Smooth muscle cell (in vitro differentiated cells): ENCODE results near the gene DPP9. TPM values are rescaled to one million over a fixed set of nuclear protein-coding genes. Genes with fewer than 3 reads are reported as not detected.

Experiments used
- DNase-seq: peaks from one replicate; lab custom pipeline; 2025; ENCODE audit not compliant: unreplicated experiment; lab: John Stamatoyannopoulos, UW
- H2AFZ ChIP-seq: fragments of 200-600 bp; sonication (generic); 2 replicates; pipeline ENCODE4 v1.6.0; 2016; ENCODE audit warnings: antibody characterized with exemption, low read depth, mild to moderate bottlenecking
- H3F3A ChIP-seq: fragments of 200-600 bp; sonication (generic); 2 replicates; pipeline ENCODE4 v1.6.0; 2017; ENCODE audit warnings: antibody characterized with exemption, low read depth
- H3K27ac ChIP-seq: fragments of 200-600 bp; sonication (generic); 2 replicates; pipeline ENCODE4 v1.5.1; 2016; ENCODE audit warnings: low read depth, mild to moderate bottlenecking
- H3K27me3 ChIP-seq: fragments of 200-600 bp; sonication (generic); 2 replicates; pipeline ENCODE4 v1.6.1; 2016; ENCODE audit warnings: low read depth, mild to moderate bottlenecking
- H3K36me3 ChIP-seq: fragments of 200-600 bp; sonication (generic); 2 replicates; pipeline ENCODE4 v1.5.1; 2016; ENCODE audit warnings: low read depth
- H3K4me1 ChIP-seq: fragments of 200-600 bp; sonication (generic); 2 replicates; pipeline ENCODE4 v1.5.1; 2016; ENCODE audit warnings: low read depth
- H3K4me2 ChIP-seq: fragments of 200-600 bp; sonication (generic); 2 replicates; pipeline ENCODE4 v1.6.0; 2016; ENCODE audit warnings: mild to moderate bottlenecking
- H3K4me3 ChIP-seq: fragments of 200-600 bp; sonication (generic); 2 replicates; pipeline ENCODE4 v1.5.1; 2016; ENCODE audit warnings: mild to moderate bottlenecking
- H3K79me2 ChIP-seq: fragments of 200-600 bp; sonication (generic); 2 replicates; pipeline ENCODE4 v1.6.0; 2016; ENCODE audit warnings: low read depth, mild to moderate bottlenecking
- H3K9ac ChIP-seq: fragments of 200-600 bp; sonication (generic); 2 replicates; pipeline ENCODE4 v1.6.0; 2016; ENCODE audit warnings: low read depth
- H3K9me3 ChIP-seq: fragments of 200-600 bp; sonication (generic); replicated peaks from 2 replicates; pipeline ENCODE4 v1.5.1; 2016; ENCODE audit warnings: low read depth
- H4K20me1 ChIP-seq: fragments of 200-600 bp; sonication (generic); 2 replicates; pipeline ENCODE4 v1.6.0; 2016; ENCODE audit warnings: low read depth
- CTCF ChIP-seq: fragments of 200-600 bp; sonication (generic); IDR thresholded peaks from 2 replicates; pipeline ENCODE4 v1.5.1; 2017; ENCODE audit warnings: borderline replicate concordance, mild to moderate bottlenecking, antibody characterized with exemption; ENCODE audit not compliant: insufficient read depth, poor library complexity, severe bottlenecking
- WGBS: methylation state at CpG from one replicate; pipeline ENCODE4 v1.1.7; 2016; ENCODE audit warnings: low lambda C conversion rate; 5-methylcytosine and 5-hydroxymethylcytosine counted together
- polyA plus RNA-seq: library from polyadenylated mRNA; unstranded; fragments of >200 nt; fragmentation: Nextera tagmentation; extraction: Ambion mirVana; gene quantifications from 2 replicates; pipeline ENCODE4 v1.2.1, GENCODE V29; 2016
- total RNA-seq: library from RNA; depleted of rRNA; stranded (reverse); fragments of >200 nt; gene quantifications from 2 replicates; pipeline ENCODE4 v1.2.3, GENCODE V29; 2014

Gene DPP9
- total and polyA plus RNA-seq, 2 experiments from 2014 or later = 26.3 to 44.3 TPM

- Histone ChIP-seq H4K20me1 (no peaks in the 10 kb centered on the region), H3K9ac (no peak overlapping the region), H3K27ac (no peak overlapping the region), H2AFZ (no peak overlapping the region), H3K79me2 (no peaks in the 10 kb centered on the region), H3K4me3 (no peak overlapping the region), H3K36me3 (no peaks in the 10 kb centered on the region), H3F3A (peaks cover 14% of the 10 kb centered on the region), H3K9me3 (no peaks in the 10 kb centered on the region), H3K4me1 (no peaks in the 10 kb centered on the region), H3K27me3 (no peaks in the 10 kb centered on the region), H3K4me2 (no peak overlapping the region)
- TF ChIP-seq CTCF = no peak
- WGBS = 23% methylated on average over 35 of the region's 37 CpGs
- peak; percentile 55 for DNase-seq
These were observed 45.5 kb upstream of the DPP9 start for GRCh38 chr19:4768934-4769777.

GRCh38 chr19:4764393-4764660 lies 40.7 kb upstream of the DPP9 start:
- Histone ChIP-seq H3F3A (peaks cover 9% of the 10 kb centered on the region), H3K27me3 (peaks cover 6% of the 10 kb centered on the region), H3K4me1 (peaks cover 7% of the 10 kb centered on the region), H4K20me1 (no peaks in the 10 kb centered on the region), H2AFZ (no peak overlapping the region), H3K9me3 (no peaks in the 10 kb centered on the region), H3K4me3 (no peak overlapping the region), H3K36me3 (no peaks in the 10 kb centered on the region), H3K79me2 (no peaks in the 10 kb centered on the region), H3K9ac (no peak overlapping the region), H3K27ac (no peak overlapping the region), H3K4me2 (no peak overlapping the region)
- 84% methylated on average over 5 of the region's 5 CpGs for WGBS
- TF ChIP-seq CTCF = no peak
- DNase-seq = no peak

GRCh38 chr19:4763021-4763420 lies 39.4 kb upstream of the DPP9 start:
- H3K79me2 ChIP-seq = no peaks in the 10 kb centered on the region
- no peaks in the 10 kb centered on the region for H3K9me3 ChIP-seq
- no peak for TF ChIP-seq CTCF
- WGBS = 75% methylated on average over 6 of the region's 6 CpGs
- peaks cover 6% of the 10 kb centered on the region for H3K27me3 ChIP-seq
- no peak overlapping the region for H3K27ac ChIP-seq
- no peak overlapping the region for H2AFZ ChIP-seq
- no peaks in the 10 kb centered on the region for H4K20me1 ChIP-seq
- no peak overlapping the region for H3K4me2 ChIP-seq
- H3F3A ChIP-seq = no peaks in the 10 kb centered on the region
- no peaks in the 10 kb centered on the region for H3K36me3 ChIP-seq
- no peak for DNase-seq
- H3K4me1 ChIP-seq = peaks cover 10% of the 10 kb centered on the region
- H3K4me3 ChIP-seq = no peak overlapping the region
- H3K9ac ChIP-seq = no peak overlapping the region

- WGBS = 65% methylated on average over 10 of the region's 10 CpGs
- H3K27ac ChIP-seq = no peak overlapping the region
- H4K20me1 ChIP-seq = no peaks in the 10 kb centered on the region
- no peaks in the 10 kb centered on the region for H3K36me3 ChIP-seq
- H3K4me1 ChIP-seq = peaks cover 10% of the 10 kb centered on the region
- H3K4me2 ChIP-seq = peak overlapping the region; percentile 84
- H3K27me3 ChIP-seq = peaks cover 6% of the 10 kb centered on the region
- DNase-seq = no peak
- no peaks in the 10 kb centered on the region for H3K79me2 ChIP-seq
- no peaks in the 10 kb centered on the region for H3K9me3 ChIP-seq
- H3K9ac ChIP-seq = no peak overlapping the region
- no peak for TF ChIP-seq CTCF
- no peaks in the 10 kb centered on the region for H3F3A ChIP-seq
- no peak overlapping the region for H2AFZ ChIP-seq
- peak overlapping the region; percentile 41 for H3K4me3 ChIP-seq
These were observed 36.6 kb upstream of the DPP9 start for GRCh38 chr19:4760285-4760650.
